HEK293T (cell line): ENCODE results near the gene UPF2.

ENCODE experiments used
- SP1 ChIP-seq: fragments of 450-650 bp; IDR thresholded peaks from 2 replicates; pipeline ENCODE4 v1.6.1; 2017
- TARDBP ChIP-seq: fragments of 450-650 bp; IDR thresholded peaks from 2 replicates; pipeline ENCODE4 v1.6.1; 2016
- TF ChIP-seq, protein P1 (sequence below): fragments of 450-650 bp; IDR thresholded peaks from 2 replicates; pipeline ENCODE4 v1.6.1; 2016

DNA sequence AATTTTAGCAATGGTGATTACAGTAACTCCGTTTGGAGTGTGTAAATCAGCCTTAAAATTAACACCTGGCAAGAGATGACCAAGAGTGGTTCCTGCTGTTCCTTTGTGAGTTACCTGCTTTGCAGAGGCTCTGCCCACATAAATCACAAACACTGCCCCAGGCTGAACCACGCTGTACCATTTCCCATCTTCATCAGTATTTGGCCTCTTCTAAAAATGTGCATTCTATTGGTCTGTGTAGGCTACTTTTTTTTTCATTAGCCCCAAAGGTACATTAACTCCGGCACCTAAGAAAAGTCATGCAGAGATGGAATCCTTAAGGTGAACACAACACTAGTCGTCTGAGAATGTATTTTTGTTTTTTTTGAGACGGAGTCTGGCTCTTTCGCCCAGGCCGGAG lies 123.3 kb downstream of the UPF2 start:
- TF ChIP-seq, protein P1, sequence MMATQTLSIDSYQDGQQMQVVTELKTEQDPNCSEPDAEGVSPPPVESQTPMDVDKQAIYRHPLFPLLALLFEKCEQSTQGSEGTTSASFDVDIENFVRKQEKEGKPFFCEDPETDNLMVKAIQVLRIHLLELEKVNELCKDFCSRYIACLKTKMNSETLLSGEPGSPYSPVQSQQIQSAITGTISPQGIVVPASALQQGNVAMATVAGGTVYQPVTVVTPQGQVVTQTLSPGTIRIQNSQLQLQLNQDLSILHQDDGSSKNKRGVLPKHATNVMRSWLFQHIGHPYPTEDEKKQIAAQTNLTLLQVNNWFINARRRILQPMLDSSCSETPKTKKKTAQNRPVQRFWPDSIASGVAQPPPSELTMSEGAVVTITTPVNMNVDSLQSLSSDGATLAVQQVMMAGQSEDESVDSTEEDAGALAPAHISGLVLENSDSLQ: no peak
- TF ChIP-seq TARDBP: no peak
- no peak for TF ChIP-seq SP1
